Measurements from ENCODE around the gene KLHDC7B.

KLHDC7B gene

DNA sequence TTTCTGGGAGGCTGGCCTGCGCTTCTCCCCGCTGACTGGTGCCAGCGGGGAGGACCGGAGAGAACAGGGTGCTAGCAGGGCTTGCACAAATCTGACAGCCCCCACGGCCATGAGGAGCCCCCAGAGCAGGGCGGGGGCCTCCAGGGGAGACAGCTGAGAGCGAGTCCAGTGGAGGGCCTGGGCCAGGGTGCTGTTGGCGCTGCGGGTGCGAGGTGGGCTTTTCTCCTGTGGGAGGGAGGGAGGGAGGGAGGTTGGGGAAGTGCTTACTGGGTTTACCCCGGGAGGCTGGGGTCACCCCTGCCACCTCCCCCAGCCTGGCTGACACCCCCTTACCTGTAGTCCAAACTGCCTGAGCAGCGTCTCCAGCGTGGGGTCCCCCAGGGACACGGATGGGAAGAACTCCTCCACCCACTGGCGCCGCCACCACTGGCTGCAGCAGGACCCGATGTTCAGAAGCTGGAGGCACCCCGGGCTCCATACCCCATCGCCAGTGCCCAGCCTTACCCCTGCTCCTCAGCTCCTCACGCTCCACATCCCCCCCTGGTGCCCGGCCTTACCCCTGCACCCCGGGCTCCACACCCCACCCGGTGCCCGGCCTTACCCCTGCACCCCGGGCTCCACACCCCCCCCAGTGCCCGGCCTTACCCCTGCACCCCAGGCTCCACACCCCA is 42.1 kb upstream of the KLHDC7B start:
- no peak for DNase-seq (ENCODE audit: low read depth)
- TF ChIP-seq, protein P1, sequence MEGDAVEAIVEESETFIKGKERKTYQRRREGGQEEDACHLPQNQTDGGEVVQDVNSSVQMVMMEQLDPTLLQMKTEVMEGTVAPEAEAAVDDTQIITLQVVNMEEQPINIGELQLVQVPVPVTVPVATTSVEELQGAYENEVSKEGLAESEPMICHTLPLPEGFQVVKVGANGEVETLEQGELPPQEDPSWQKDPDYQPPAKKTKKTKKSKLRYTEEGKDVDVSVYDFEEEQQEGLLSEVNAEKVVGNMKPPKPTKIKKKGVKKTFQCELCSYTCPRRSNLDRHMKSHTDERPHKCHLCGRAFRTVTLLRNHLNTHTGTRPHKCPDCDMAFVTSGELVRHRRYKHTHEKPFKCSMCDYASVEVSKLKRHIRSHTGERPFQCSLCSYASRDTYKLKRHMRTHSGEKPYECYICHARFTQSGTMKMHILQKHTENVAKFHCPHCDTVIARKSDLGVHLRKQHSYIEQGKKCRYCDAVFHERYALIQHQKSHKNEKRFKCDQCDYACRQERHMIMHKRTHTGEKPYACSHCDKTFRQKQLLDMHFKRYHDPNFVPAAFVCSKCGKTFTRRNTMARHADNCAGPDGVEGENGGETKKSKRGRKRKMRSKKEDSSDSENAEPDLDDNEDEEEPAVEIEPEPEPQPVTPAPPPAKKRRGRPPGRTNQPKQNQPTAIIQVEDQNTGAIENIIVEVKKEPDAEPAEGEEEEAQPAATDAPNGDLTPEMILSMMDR (IDR thresholded peaks at IDR 0.05; ENCODE audit: low read depth, low read length, missing control alignments) = peak; percentile 13
- no peak overlapping the region for H3K4me3 ChIP-seq (ENCODE audit: low read depth, low read length)

DNA sequence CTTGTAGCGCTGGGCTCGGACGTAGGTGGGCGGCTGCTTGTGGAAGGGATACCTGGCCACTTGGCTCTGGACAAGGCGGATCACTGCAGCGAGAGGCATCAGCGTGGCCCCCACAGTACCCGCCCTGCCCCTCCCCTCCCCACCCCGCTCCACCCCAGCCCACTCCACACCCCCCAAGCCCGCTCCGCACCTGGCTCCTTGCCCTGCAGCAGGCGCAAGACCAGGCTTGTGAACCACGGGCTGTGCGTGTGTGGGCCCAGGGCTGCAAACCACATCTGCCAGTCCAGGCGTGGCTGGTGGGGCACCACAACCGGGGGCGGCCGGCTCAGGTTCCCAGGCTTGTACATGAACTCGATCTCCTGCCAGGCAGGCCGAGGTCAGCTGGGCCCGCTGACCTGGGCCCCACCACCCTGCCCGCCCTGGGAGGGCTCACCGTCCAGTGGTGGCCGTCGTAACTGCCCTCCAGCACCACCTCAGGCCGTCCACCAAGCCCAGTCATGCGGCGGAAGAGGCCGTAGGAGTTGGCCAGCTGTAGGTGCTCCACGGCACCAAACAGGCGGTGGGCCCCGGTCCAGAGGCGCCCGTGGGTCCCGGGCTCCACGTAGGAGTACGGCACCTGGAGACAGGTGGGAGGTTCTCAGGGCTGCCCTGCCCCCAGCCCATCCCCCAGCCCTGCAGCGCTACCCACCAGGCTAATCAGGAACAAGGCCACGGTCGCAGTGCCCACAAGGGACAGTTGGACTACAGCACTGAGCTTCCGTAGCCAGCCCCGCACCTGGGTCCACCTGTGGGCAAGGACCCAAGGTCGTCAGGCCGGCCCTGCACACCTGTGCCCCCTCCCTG is 41.1 kb upstream of the KLHDC7B start:
- H3K4me3 ChIP-seq (ENCODE audit: low read depth, low read length) = no peak overlapping the region
- DNase-seq (ENCODE audit: low read depth) = no peak
- TF ChIP-seq, protein P1 (IDR thresholded peaks at IDR 0.05; ENCODE audit: low read depth, low read length, missing control alignments) = no peak

DNA sequence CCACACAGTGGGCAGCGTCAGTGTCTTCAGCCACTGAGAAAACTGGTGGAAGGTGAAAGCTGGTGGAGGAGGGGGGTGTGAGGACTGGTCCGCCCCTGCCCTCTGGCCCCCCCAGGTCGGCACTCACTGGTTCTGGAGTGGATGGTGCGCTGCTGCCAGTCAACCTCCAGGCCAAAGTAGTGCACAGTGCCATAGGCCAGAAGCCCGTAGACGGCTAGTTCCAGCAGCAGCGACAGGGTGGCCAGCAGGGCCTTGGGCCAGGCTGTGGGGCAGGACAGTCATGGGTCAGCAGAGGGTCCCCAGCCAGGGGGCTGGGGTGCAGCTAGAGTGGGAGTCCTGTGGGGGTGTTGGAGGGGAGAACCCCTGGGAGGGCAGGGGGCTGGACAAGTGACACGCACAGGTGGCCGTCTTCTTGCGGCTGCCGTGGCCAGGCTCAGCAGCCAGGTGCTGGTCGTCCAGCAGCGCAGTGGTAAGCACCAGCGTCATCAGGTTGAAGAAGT is 40.4 kb upstream of the KLHDC7B start:
- DNase-seq (ENCODE audit: low read depth) = no peak
- H3K4me3 ChIP-seq (ENCODE audit: low read depth, low read length) = no peak overlapping the region
- TF ChIP-seq, protein P1 (IDR thresholded peaks at IDR 0.05; ENCODE audit: low read depth, low read length, missing control alignments) = no peak

DNA sequence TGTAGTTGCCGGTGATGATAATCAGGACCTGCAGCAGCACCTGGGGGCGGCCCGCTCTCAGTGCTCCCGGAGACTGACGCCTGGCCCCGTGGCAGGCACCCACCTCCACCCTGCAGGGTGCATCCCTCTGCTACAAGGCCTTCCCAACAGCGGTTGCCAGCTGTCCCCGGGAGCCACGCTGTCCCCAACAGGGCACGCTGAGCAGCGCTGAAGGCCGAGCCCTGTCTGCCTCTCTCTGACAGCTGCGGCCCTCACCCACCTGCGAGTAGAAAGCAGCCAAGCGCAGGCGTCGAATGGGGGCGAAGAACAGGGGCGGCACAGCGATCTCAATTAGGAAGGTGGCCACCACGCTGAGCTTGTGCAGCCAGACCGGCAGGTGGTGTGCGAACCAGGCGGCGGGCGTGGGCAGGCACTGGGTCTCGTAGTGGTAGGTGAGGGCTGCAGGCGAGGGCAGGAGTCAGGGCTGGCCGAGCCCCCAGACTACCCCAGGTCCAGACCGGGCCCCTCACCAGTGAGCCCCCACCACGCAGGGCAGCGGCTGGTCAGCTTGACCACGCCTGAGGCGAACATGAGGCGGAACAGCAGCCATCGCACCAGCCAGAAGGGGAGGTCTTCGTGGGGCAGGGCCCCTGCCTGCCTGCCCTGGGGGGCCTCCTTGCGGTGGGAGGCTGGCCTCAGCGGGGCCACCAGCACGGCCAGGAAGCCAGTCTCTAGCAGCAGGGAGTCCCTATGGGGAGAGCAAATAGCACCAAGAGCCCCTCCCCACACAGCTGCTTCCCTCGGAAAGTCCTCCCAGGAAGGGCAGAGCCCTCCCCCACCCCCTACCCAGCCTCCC is 39.7 kb upstream of the KLHDC7B start:
- TF ChIP-seq, protein P1 (IDR thresholded peaks at IDR 0.05; ENCODE audit: low read depth, low read length, missing control alignments) = no peak
- H3K4me3 ChIP-seq (ENCODE audit: low read depth, low read length) = peak overlapping the region; percentile 83
- no peak for DNase-seq (ENCODE audit: low read depth)

DNA sequence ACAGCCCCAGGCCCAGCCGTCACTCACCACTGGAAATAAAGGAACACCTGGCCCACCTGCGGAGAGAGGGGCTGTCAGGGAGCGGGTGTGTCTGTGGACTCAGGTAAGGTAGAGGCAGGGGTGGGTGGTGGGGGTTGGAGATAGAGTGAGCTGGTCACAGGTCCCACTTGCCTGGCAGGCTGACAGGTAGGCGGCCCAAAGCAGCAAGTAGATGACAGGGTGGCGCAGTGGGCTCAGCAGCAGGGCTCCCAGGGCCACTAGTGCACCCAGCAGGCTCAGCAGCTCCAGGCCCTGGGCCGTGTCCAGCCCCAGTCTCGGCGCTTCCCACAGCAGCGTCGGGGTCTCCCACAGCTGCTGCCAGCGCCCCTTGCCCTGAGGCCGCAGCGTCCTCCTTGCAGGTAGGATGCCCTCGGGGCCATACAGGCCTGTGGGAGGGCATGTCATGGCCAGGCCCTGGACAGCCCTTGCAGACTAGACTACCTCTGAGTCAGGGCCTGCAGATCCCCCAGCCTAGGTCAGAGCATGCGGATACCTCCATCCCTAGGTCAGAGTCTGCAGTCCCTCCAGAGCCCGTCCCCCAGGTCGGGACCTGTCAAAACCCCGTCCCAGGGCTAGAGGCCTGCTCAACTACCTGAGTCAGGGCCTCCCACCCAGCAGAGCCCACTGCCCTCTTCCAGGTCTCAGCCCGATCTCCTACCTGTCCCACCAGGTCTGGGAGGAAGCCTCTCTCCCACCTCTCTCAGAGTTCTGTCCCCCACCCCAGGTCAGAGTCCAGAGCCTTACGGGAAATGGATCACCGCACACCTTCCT is 38.9 kb upstream of the KLHDC7B start:
- peak overlapping the region; percentile 83 for H3K4me3 ChIP-seq (ENCODE audit: low read depth, low read length)
- TF ChIP-seq, protein P1 (IDR thresholded peaks at IDR 0.05; ENCODE audit: low read depth, low read length, missing control alignments) = no peak
- DNase-seq (ENCODE audit: low read depth) = no peak

DNA sequence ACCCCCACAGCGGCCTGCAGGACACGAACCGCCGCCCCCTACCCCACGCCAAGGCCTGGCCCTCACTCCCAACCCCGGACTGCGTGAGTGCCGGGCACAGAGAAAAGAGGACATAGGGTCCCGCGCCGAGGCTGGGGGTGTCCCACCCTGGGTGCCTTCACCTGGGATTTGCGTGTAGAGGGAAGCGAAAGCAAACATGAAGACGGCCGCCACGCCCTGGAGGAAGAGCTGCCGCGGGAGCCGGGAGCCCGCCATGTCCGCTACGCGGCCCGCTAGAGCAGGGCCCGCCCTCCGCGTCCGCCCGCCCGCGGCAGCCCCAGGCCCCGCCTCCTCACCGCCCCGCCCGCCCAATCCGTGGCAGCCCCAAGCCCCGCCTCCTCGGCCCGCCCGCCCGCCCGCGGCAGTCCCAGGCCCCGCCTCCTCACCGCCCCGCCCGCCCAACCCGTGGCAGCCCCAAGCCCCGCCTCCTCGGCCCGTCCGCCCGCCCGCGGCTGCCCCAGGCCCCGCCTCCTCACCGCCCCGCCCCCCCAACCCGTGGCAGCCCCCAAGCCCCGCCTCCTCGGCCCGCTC is 38.2 kb upstream of the KLHDC7B start, which contains the start of gene LMF2:
TSS of gene LMF2 (minus strand) at position 282 of the 570 bp plus-strand sequence. CDS start at position 255, 27 bp downstream.
- TF ChIP-seq, protein P1 (IDR thresholded peaks at IDR 0.05; ENCODE audit: low read depth, low read length, missing control alignments) = no peak
- DNase-seq (ENCODE audit: low read depth) = no peak
- peak within 1 kb of the TSS; percentile 83 for H3K4me3 ChIP-seq (ENCODE audit: low read depth, low read length)
